ENCODE results near the gene MAT2B.

MAT2B gene

DNA sequence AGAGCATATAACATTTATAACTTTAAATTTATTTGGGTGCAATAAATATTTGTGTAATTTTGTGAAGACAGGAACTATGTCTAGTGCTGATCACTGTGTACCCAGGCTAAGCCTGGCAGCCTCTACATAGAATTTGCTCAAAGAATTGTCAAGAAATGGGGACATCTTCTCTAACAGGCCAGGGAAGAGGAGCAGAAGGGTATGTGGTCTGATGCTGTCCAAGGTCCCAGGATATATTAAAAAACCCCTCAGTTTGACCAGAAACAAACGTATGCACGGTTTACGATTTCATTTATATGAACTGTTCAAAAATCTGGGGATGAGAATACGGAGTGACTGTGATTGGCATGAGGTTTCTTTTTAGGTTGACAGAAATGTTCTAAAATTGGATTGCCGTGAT lies 55.9 kb downstream of the MAT2B start:
- DNase-seq (ENCODE audit: extremely low read depth, low read depth): no peak
- TF ChIP-seq, protein P1, sequence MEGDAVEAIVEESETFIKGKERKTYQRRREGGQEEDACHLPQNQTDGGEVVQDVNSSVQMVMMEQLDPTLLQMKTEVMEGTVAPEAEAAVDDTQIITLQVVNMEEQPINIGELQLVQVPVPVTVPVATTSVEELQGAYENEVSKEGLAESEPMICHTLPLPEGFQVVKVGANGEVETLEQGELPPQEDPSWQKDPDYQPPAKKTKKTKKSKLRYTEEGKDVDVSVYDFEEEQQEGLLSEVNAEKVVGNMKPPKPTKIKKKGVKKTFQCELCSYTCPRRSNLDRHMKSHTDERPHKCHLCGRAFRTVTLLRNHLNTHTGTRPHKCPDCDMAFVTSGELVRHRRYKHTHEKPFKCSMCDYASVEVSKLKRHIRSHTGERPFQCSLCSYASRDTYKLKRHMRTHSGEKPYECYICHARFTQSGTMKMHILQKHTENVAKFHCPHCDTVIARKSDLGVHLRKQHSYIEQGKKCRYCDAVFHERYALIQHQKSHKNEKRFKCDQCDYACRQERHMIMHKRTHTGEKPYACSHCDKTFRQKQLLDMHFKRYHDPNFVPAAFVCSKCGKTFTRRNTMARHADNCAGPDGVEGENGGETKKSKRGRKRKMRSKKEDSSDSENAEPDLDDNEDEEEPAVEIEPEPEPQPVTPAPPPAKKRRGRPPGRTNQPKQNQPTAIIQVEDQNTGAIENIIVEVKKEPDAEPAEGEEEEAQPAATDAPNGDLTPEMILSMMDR (IDR thresholded peaks at IDR 0.05; ENCODE audit: low read depth, low read length): no peak

DNA sequence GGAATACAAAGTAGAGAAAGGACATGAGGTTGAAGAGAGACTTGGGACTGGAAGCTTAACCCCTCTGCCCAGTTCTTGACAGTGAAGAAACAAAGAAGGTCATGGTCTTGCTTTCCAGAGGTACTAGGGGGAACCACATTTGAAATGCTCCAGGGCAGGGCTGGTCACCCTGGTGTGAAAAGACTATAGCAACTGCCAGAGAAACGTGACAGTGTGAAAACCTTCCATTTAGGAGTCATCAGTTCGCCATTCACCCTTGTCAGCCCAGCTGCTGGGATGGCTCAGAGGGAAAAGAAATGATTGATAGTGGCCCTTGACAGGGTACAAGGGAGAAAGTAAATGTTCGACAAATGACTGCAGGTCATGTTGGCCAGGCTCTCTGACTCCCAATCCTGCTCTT lies 56.7 kb downstream of the MAT2B start:
- TF ChIP-seq, protein P1 (IDR thresholded peaks at IDR 0.05; ENCODE audit: low read depth, low read length): no peak

DNA sequence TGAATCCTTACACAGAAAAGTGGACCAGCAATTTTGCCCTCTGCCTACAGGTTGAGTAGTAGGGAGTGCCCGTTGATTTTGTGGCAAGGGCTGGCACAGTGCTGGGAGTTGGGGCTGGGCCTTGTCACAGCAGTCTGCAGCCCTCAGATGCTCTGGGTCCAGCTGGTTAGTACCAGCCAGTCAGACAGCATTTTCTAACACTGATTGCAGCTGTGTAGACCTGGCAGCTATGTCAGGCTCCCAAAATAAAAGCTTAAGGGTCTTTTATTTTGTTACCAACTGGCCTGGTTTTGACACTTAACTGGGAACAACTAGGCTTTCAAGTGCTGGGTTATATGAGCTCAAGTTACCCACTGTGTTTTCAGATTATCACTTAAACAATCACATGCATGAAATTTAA lies 57.7 kb downstream of the MAT2B start:
- TF ChIP-seq, protein P1 (IDR thresholded peaks at IDR 0.05; ENCODE audit: low read depth, low read length): no peak
- no peak for DNase-seq (ENCODE audit: extremely low read depth, low read depth)

More for the DNA sequence above, 56.7 kb downstream of the MAT2B start:
- DNase-seq (ENCODE audit: extremely low read depth, low read depth): no peak

DNA sequence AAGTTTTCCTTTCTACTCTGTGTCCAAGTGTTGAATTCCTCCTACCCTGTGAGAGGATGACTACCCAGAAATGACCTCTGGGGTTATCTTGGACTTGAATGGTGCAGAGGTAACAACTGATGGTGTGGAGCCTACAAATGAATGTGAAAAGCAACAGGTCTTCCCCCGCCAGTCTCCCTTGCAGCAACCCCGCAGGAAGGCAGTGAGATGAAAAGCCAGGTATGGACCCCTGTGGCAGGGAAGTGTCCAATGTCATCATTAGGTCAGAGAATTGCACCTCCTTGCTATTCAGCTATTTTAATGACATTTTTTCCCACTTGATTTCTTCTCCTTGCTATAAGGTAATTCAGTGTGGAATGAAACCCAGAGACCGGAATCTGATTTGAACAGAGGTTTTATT lies 58.5 kb downstream of the MAT2B start:
- TF ChIP-seq, protein P1 (IDR thresholded peaks at IDR 0.05; ENCODE audit: low read depth, low read length): no peak

DNA sequence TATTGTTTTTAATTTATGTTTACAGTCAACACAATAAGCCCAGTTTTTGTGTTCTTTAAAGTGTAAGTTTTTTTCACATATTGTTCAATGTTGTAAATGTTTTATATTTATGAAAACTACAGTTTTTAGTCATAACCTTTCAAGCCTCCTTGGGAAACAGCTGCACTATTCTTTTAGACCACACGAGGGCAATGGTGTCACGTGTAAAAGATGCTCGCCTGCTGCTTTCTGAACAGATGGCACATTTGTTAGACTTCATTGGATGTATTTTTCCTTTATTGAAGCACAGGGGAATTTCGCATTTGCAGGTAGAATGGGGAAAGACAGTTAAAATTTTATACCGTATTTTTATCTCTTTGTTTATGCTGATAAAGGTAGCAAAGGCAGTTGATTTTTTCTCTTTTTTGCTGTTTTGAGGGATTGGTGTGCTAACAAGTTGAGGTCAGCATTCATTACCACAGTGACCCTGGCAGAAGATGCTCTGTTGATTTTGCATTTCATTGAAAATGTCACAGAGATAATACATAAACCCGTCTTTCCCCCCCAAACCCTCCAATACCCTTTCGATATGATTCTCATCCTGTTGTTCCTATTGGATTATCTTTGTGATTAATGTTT lies 59.0 kb downstream of the MAT2B start:
- TF ChIP-seq, protein P1 (IDR thresholded peaks at IDR 0.05; ENCODE audit: low read depth, low read length): peak; percentile 88
- no peak for DNase-seq (ENCODE audit: extremely low read depth, low read depth)

More for the DNA sequence above, 58.5 kb downstream of the MAT2B start:
- DNase-seq (ENCODE audit: extremely low read depth, low read depth): no peak

DNA sequence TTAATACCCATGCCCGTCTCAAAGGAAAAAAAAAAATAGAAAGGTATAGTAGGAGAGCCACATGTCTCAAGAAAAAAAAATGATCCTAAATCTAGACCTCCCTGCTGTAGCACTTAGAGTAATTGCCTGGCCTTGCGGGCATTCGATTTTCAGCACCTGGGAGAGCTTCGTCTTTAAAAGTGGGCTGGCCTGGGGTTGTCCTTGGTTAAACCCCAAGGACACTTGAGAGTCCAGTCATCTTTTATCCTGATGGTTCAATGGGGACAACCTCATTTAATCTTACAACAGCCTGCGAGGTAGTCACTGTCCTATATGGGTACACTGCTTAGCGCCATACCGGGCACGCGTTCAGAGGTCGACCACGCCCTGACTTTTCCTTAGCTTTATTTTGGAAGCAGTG lies 60.1 kb downstream of the MAT2B start:
- no peak for DNase-seq (ENCODE audit: extremely low read depth, low read depth)
- TF ChIP-seq, protein P1 (IDR thresholded peaks at IDR 0.05; ENCODE audit: low read depth, low read length): no peak

DNA sequence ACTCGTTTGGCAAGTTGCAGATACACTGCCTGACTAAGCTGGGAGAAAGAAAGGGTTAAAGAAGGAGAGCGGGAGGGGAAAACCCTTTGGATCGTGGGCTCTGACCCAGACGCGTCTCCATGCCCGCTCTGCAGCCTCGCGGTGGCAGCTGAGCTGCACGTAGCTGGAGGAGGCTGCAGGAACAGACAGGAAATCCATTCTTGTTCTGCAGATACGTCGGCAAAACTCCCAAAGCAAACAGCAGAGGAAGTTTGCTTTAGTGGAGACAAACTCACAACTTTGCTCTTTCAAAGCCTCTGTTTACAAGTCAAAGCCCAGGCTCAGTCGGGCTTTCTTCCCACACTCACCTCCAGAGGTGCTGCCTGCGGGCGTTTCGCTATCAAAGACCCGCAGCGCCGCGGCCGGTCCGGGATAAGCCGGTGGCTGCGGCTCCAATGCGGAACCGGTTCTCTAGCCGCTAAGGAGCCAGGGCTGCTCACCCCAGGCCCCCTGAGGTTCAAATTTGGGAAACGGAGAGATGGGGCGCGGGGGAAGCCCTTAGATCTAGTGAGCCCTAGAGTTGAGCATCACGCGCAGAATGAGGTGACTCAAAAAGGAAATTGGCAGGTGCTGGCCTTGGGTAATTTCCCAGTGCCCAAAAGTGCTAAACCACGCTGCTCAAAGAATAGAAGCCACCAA lies 60.7 kb downstream of the MAT2B start:
- TF ChIP-seq, protein P1 (IDR thresholded peaks at IDR 0.05; ENCODE audit: low read depth, low read length): no peak; the same call in 1 of the 2 replicates
- DNase-seq (ENCODE audit: extremely low read depth, low read depth): no peak
